ENCODE results near the gene ACTR1A.

- TF ChIP-seq CTCF (IDR thresholded peaks at IDR 0.05) (no peak), ZFX (IDR thresholded peaks at IDR 0.05; ENCODE audit: borderline replicate concordance) (no peak)
Measured at GRCh38 chr10:102504976-102505300, 2.4 kb upstream of the ACTR1A start.

Data from 22Rv1 (cell line).